ENCODE data around the gene CYGB. TPM values are rescaled to one million over a fixed set of nuclear protein-coding genes. Genes with fewer than 3 reads are reported as not detected.
A peak's percentile ranks its signal among the peaks of the same experiment; 100 is the strongest.

The CYGB gene
- total RNA-seq, 2 donors from 2014 or later: not detected

DNA sequence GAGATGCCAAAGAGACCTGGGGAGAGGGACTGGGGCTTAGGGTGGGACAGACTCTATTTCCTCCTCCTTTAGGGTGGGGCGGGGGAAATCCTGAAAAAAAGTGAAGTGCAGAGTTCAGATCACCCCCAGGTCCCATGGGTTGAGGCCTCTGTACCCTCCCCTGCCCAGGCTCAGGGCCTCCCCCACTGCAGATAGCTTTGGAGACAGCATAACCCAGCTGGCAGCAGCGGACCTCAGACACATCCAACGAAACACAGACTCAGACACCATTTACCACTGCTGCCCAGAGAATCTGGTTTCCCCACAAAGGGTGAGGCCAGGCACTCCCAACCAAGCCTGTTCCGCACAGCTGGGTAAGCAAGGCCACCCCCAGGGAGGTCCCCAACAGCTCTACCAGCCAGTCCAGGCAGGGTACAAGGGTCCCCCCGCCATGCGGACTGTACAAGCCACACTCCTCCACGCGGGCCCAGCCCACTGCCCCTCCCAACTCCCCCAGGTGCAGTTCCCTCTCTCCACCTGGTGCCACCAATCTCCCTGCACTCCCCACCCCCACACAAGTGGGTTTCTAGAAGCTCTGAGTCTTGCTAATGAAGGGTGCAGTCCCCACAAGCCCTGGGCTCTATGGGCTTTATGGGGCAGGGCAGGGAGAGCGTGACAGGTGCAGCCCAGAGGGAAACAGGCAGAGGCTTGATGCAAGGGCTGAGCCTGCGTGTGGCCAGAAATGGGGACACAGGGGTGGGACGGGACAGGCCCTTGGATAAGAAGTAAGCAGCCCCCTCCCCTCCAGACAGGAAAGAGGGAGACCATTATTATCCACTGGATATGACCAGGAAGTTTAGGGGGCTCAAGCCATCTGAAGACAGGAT, 45.2 kb downstream of the CYGB start:
- peak overlapping the region; percentile 92 for H3K4me3 Mint-ChIP-seq
- H3K27me3 Mint-ChIP-seq: no peaks in the 10 kb centered on the region
- ATAC-seq (replicated peaks): peak; percentile 46
- H3K27ac Mint-ChIP-seq: peak overlapping the region; percentile 98
- H3K9me3 Mint-ChIP-seq: no peaks in the 10 kb centered on the region
- H3K36me3 Mint-ChIP-seq (ENCODE audit: low read depth): peaks cover 13% of the 10 kb centered on the region
- peaks cover 17% of the 10 kb centered on the region for H3K4me1 Mint-ChIP-seq

GRCh38 chr17:76491271-76492122, 46.0 kb downstream of the CYGB start:
- no peak for ATAC-seq (replicated peaks)
- H3K27me3 Mint-ChIP-seq: no peaks in the 10 kb centered on the region
- peak overlapping the region; percentile 92 for H3K4me3 Mint-ChIP-seq
- H3K36me3 Mint-ChIP-seq (ENCODE audit: low read depth): peaks cover 15% of the 10 kb centered on the region
- no peaks in the 10 kb centered on the region for H3K9me3 Mint-ChIP-seq
- peaks cover 15% of the 10 kb centered on the region for H3K4me1 Mint-ChIP-seq
- H3K27ac Mint-ChIP-seq: peak overlapping the region; percentile 98

- H3K9me3 Mint-ChIP-seq: no peaks in the 10 kb centered on the region
- H3K36me3 Mint-ChIP-seq (ENCODE audit: low read depth): peaks cover 21% of the 10 kb centered on the region
- H3K27ac Mint-ChIP-seq: peak overlapping the region; percentile 41
- no peaks in the 10 kb centered on the region for H3K27me3 Mint-ChIP-seq
- H3K4me3 Mint-ChIP-seq: no peak overlapping the region
- peaks cover 15% of the 10 kb centered on the region for H3K4me1 Mint-ChIP-seq
- ATAC-seq (replicated peaks): no peak
These were observed 47.3 kb downstream of the CYGB start for GRCh38 chr17:76490112-76490710.

- Mint-ChIP-seq H3K27me3 (no peaks in the 10 kb centered on the region), H3K36me3 (ENCODE audit: low read depth) (peaks cover 29% of the 10 kb centered on the region), H3K27ac (no peak overlapping the region), H3K4me1 (peaks cover 5% of the 10 kb centered on the region), H3K4me3 (no peak overlapping the region), H3K9me3 (no peaks in the 10 kb centered on the region)
- no peak for ATAC-seq (replicated peaks)
These were observed 49.9 kb downstream of the CYGB start for GRCh38 chr17:76487451-76488192.

GRCh38 chr17:76485569-76485968, 51.9 kb downstream of the CYGB start:
- peak overlapping the region; percentile 30 for H3K27ac Mint-ChIP-seq
- peaks cover 38% of the 10 kb centered on the region for H3K36me3 Mint-ChIP-seq (ENCODE audit: low read depth)
- no peaks in the 10 kb centered on the region for H3K9me3 Mint-ChIP-seq
- no peak for ATAC-seq (replicated peaks)
- H3K27me3 Mint-ChIP-seq: no peaks in the 10 kb centered on the region
- no peaks in the 10 kb centered on the region for H3K4me1 Mint-ChIP-seq
- H3K4me3 Mint-ChIP-seq: no peak overlapping the region

GRCh38 chr17:76484228-76484725, 53.2 kb downstream of the CYGB start:
- no peaks in the 10 kb centered on the region for H3K4me1 Mint-ChIP-seq
- H3K27ac Mint-ChIP-seq: peak overlapping the region; percentile 2
- peaks cover 42% of the 10 kb centered on the region for H3K36me3 Mint-ChIP-seq (ENCODE audit: low read depth)
- no peaks in the 10 kb centered on the region for H3K27me3 Mint-ChIP-seq
- H3K9me3 Mint-ChIP-seq: no peaks in the 10 kb centered on the region
- H3K4me3 Mint-ChIP-seq: no peak overlapping the region
- no peak for ATAC-seq (replicated peaks)

- ATAC-seq (replicated peaks): no peak
- no peaks in the 10 kb centered on the region for H3K4me1 Mint-ChIP-seq
- no peaks in the 10 kb centered on the region for H3K27me3 Mint-ChIP-seq
- H3K9me3 Mint-ChIP-seq: no peaks in the 10 kb centered on the region
- peak overlapping the region; percentile 67 for H3K27ac Mint-ChIP-seq
- H3K4me3 Mint-ChIP-seq: no peak overlapping the region
- peaks cover 41% of the 10 kb centered on the region for H3K36me3 Mint-ChIP-seq (ENCODE audit: low read depth)
These were observed 56.3 kb downstream of the CYGB start for GRCh38 chr17:76481071-76481655.

- H3K36me3 Mint-ChIP-seq (ENCODE audit: low read depth): peaks cover 37% of the 10 kb centered on the region
- H3K4me1 Mint-ChIP-seq: no peaks in the 10 kb centered on the region
- peak overlapping the region; percentile 67 for H3K27ac Mint-ChIP-seq
- H3K9me3 Mint-ChIP-seq: no peaks in the 10 kb centered on the region
- H3K27me3 Mint-ChIP-seq: no peaks in the 10 kb centered on the region
- ATAC-seq (replicated peaks): no peak
- no peak overlapping the region for H3K4me3 Mint-ChIP-seq
These were observed 56.9 kb downstream of the CYGB start for GRCh38 chr17:76480632-76481031.

DNA sequence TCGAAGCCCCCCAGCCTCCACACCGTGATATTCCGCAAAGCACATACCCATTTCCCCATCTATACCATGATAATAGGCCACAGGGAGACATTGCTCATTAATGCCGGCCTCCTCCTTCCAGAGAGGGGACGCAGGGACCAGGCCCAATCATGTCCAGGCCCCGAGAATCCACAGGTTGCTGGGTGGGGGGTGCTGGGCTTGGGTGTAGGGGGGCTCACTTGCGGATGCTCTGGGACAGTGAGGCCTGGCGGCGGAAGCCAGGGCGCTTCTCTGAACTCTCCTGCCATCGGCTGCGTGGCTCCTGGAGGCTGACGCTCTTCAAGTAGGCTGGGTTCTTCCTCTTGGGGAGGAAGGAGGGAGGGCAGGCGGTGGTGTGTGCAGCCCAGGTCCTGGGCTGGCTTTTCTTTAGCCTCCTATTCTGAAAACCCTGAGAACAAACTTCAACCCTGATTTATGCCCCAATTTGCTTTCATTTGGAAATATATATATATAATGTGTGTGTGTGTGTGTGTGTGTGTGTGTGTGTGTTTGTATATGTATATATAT, 57.9 kb downstream of the CYGB start:
- Mint-ChIP-seq H3K4me1 (no peaks in the 10 kb centered on the region), H3K4me3 (no peak overlapping the region)
- ATAC-seq (replicated peaks): no peak

DNA sequence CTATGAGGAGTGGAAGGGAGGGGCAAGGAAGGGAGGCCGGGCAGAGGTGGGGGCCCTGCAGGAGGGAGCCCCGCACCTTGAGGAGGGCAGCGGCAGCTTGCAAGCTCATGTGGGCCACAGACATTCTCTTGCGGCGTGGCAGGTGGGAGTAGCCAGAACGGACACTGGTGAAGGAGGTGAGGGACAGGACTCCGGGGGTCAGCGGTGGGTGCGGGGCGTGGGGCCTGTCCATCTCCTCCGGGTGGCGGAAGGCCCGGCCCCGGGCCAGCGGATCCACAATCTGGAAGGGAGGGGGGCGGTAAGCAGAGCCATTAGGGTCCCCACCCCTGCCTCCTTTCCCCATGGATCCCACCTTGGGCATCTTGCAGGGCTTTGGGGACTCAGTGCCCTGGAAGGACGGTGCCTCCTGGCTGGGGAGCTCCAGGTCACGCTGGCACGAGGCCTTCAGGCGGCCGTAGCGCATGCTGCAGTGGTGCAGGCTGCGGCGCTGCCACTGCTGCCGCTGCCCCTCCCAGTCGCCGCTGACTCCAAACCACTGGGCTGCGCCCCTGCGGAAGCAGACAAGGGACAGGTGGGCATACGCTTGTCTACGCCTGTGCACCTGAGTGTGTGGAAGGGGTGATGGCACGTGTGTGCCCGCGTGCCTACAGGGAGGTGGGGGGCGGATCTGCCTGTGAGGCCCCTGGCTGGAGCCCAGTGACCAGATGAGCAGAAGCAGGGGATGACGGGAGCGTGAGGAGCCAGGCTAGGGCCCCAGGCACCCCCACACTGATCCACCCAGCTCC, 58.6 kb downstream of the CYGB start:
- H3K4me3 Mint-ChIP-seq: no peak overlapping the region
- no peak overlapping the region for H3K27ac Mint-ChIP-seq
- no peaks in the 10 kb centered on the region for H3K4me1 Mint-ChIP-seq
- no peak for ATAC-seq (replicated peaks)
- peaks cover 25% of the 10 kb centered on the region for H3K36me3 Mint-ChIP-seq (ENCODE audit: low read depth)
- no peaks in the 10 kb centered on the region for H3K9me3 Mint-ChIP-seq
- no peaks in the 10 kb centered on the region for H3K27me3 Mint-ChIP-seq

More for the DNA sequence above, 57.9 kb downstream of the CYGB start:
- Mint-ChIP-seq H3K27ac (no peak overlapping the region), H3K36me3 (ENCODE audit: low read depth) (peaks cover 32% of the 10 kb centered on the region), H3K9me3 (no peaks in the 10 kb centered on the region), H3K27me3 (no peaks in the 10 kb centered on the region)

DNA sequence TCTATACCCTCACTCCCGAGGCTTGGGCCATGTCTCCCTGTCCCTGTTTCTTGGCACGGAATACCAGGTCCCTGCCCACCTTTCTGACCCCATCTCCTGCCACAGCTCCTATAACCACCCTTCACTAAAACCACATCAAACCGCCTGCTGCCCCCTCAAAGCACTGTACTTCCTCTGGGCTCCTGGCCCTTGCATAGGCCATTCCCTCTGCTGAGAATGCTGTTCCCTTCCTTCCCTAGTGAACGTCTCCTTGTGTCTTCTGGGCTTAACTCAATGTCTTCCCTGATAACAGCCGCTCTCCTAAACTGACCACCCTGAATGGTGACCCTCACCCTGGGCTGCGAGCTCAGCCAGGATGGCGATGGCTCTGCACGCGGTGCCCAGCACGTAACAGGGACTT, 59.4 kb downstream of the CYGB start:
- Mint-ChIP-seq H3K4me3 (no peak overlapping the region), H3K27ac (no peak overlapping the region), H3K36me3 (ENCODE audit: low read depth) (peaks cover 25% of the 10 kb centered on the region), H3K27me3 (no peaks in the 10 kb centered on the region), H3K4me1 (no peaks in the 10 kb centered on the region), H3K9me3 (no peaks in the 10 kb centered on the region)
- ATAC-seq (replicated peaks): no peak

GRCh38 chr17:76477576-76477975, 59.9 kb downstream of the CYGB start:
- Mint-ChIP-seq H3K4me3 (no peak overlapping the region), H3K9me3 (no peaks in the 10 kb centered on the region), H3K27ac (no peak overlapping the region), H3K27me3 (no peaks in the 10 kb centered on the region), H3K4me1 (no peaks in the 10 kb centered on the region), H3K36me3 (ENCODE audit: low read depth) (peaks cover 30% of the 10 kb centered on the region)
- no peak for ATAC-seq (replicated peaks)
